Islet of Langerhans (tissue), 1 donor: ENCODE results near the gene DNAJC4.

Experiments used
- FAIRE-seq: peaks from one replicate; lab custom pipeline; 2011; peaks lifted over from hg19 to GRCh38; lab: Jason Lieb, UNC

DNAJC4 gene

DNA sequence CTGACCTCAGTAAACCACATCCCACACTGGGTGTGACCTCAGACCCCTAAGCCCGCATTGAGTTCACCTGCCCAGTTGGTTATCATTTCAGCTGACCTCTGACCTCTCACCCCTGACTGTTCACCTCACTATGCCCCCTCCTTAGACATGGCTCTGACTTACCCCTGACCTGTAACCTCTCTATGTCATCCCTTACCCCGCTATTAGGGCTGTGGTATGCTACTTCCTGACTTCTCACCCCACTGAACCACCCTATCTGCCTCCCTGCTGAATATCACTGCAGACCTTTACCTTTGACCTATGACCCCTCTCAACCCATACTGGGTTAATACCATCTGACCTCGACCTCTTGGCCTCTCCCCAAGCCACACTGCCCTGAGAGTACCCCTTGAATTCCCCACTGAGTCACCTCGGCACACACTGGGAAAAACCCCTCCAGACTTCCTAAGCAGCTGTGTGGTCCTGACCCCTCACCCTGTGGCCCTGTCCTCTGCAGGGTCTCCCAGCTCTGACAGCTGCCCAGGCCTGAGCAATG, 29.3 kb downstream of the DNAJC4 start:
- no peak for FAIRE-seq

GRCh38 chr11:64260147-64260708, 29.9 kb downstream of the DNAJC4 start:
- FAIRE-seq = no peak

DNA sequence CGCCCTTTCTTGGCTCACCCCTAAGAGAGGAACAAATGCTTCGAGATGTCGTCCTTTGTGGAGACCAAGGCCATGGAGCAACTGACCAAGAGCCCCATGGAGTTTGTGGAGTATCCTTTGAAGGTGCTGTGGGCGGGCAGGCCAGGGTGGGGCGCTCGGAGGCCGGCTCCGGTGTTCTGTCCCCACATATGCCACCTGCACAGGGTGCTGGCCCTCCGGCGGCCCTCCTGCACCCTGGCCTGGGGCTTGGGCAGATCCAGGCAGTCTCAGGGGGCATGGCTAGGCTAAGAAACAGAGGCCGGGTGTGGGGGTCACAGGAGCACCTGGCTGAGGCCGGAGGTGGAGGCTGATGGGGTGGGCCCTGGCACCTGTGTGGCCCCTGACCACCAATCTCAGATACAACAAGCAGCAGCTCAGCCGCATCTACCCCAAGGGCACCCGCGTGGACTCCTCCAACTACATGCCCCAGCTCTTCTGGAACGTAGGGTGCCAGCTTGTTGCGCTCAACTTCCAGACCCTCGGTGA, 31.3 kb downstream of the DNAJC4 start:
- FAIRE-seq = no peak

GRCh38 chr11:64262271-64263002, 32.1 kb downstream of the DNAJC4 start:
- no peak for FAIRE-seq

GRCh38 chr11:64263021-64263946, 32.9 kb downstream of the DNAJC4 start:
- FAIRE-seq = no peak

- no peak for FAIRE-seq
Observed at GRCh38 chr11:64263947-64264317, 33.6 kb downstream of the DNAJC4 start.

GRCh38 chr11:64264371-64264852, 34.1 kb downstream of the DNAJC4 start:
- no peak for FAIRE-seq

DNA sequence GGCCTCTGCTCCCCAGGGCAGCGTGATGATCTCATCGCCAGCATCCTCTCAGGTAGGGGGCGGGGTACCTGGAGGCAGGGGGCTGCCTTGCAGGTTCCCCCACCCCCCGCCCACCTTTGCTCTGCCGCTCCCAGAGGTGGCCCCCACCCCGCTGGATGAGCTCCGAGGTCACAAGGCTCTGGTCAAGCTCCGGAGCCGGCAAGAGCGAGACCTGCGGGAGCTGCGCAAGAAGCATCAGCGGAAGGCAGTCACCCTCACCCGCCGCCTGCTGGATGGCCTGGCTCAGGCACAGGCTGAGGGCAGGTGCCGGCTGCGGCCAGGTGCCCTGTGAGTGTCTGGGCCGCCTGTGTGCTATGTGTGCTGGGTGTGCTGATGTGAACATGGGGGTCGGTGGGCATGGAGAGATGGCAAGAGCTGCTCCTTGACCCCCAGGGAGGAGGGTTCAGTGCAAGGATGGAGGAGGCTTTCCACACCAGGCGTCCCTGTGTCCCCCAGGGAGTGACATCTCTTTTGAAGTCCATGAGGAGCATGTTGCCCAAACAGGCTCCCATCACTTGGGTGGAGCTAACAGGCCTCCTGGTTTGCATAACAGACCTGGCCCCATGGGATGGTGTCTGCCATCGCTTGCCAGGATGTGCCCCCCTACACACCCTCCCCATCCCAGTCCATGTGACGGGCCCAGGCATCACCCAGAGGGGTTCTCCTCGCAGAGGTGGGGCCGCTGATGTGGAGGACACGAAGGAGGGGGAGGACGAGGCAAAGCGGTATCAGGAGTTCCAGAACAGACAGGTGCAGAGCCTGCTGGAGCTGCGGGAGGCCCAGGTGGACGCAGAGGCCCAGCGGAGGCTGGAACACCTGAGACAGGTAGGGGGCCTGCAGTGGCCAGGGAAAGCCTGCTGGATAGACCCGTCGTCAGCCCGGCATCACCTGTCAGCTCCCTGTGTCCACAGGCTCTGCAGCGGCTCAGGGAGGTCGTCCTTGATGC, 35.1 kb downstream of the DNAJC4 start:
- no peak for FAIRE-seq

DNA sequence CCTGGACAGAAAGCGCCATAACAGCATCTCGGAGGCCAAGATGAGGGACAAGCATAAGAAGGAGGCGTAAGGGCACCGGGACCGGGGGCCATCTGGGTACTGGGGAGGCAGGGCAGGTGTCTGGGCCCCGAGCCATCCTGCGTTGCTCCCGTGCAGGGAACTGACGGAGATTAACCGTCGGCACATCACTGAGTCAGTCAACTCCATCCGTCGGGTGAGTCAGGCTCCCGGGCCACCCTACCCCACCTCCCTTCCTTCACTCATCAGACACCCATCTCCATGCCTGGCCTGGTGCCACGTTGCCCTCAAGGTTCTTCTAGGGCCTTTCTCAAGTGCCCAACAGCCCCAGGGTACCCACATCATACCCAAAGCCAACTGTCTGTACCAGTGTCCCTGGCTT, 36.0 kb downstream of the DNAJC4 start:
- FAIRE-seq = no peak

DNA sequence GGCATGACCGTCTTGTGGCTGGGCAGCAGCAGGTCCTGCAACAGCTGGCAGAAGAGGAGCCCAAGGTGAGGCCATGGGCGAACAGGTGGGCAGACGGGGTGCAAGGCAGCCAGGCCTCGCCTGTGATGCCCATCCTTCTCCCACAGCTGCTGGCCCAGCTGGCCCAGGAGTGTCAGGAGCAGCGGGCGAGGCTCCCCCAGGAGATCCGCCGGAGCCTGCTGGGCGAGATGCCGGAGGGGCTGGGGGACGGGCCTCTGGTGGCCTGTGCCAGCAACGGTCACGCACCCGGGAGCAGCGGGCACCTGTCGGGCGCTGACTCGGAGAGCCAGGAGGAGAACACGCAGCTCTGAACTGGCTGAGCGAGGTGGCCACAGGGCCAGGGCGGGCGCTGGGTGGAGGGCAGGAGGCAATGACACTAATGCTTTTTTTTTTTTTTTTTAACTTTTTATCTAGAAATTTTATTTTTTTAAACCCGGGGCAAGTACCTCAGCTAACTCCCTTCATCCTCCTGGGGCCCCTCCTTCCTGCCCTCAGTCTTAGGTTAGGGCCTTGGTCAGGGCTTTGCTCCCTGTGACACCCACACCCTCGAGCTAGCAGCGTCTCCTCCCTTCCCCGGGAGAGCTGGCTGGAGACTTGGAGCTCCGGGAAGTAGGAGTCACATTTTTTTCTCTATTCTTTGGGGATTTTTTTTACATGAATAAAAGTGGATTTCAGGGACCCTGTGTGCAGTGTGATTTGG, 37.0 kb downstream of the DNAJC4 start:
- no peak for FAIRE-seq

DNA sequence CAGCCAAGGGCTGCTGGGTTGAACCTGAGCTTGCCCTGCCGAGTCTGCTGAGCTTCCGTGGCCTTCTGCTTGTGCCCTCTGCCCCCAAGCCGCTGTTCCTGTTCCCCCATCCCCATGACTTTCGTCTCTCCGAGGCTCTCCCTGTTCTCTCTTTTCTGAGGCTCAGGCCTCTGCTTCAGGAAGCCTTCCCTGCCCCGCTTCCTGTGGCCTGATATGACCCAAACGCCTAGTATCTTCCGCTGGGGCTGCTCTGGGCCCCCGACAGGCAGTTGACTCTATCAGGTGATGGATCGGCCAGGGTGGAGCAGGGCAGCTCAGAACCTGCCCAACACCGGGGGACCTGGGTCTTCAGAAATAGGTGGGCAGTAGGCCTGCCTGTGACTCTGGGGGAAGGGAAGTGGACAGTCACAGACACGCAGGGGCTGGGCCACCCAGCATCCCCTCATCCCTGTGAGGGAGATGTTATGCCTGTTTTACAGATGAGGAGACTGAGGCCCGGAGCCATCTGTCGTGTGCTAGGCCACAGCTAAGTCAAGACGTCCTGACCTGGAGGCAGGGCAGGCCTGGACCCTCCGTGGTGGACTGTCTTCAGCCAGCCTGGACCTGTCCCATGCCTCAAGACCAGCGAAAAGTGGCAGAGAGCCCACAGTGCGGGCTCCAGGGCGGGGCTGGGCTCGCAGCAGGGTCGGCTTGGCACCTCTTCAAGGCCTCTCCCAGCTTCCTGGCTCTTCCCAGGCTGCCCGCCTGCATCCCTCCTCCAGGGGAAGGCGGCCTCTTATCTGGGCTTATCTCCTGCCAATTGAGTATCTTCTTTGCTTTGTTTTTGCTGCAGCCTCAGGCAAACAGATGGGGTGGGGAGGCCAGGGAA, 37.9 kb downstream of the DNAJC4 start:
- FAIRE-seq = no peak

GRCh38 chr11:64268893-64269539, 38.7 kb downstream of the DNAJC4 start:
- FAIRE-seq = no peak

DNA sequence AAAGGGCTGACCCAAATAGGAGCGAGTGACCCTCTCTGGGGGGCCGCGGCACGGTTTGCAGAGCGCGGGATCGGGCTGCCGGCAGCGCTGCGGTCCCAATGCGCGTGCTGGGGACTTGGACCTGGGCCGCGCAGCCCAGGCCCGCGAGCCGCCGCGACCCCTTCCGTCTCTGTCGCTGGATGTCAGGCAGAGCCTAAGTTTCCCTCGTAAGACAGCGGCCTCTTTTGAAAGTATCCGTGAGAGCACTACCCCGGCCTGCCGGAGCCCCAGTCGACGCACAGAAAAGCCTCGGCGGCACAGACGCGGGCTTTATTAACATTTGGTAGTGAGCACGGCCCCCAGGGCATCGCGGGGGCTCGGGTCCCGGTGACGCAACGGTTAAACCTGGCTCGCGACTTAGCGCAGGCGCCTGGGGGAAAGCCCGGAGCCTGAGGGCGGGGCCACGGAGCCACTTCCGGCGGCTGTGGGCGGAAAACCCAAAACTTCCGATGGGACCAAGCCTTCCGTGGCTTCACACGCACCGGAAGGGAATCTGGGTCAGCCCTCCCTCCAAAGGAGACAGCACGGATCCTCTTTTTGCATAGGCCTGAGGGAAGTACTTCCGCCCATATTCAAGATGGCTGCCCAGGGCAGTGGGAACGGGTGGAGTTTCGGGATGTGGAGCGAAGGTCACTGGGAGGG, 39.3 kb downstream of the DNAJC4 start:
- FAIRE-seq = no peak

- FAIRE-seq = no peak
Observed at GRCh38 chr11:64275031-64275800, 44.9 kb downstream of the DNAJC4 start.

- FAIRE-seq = no peak
Observed at GRCh38 chr11:64275841-64276240, 45.5 kb downstream of the DNAJC4 start.

DNA sequence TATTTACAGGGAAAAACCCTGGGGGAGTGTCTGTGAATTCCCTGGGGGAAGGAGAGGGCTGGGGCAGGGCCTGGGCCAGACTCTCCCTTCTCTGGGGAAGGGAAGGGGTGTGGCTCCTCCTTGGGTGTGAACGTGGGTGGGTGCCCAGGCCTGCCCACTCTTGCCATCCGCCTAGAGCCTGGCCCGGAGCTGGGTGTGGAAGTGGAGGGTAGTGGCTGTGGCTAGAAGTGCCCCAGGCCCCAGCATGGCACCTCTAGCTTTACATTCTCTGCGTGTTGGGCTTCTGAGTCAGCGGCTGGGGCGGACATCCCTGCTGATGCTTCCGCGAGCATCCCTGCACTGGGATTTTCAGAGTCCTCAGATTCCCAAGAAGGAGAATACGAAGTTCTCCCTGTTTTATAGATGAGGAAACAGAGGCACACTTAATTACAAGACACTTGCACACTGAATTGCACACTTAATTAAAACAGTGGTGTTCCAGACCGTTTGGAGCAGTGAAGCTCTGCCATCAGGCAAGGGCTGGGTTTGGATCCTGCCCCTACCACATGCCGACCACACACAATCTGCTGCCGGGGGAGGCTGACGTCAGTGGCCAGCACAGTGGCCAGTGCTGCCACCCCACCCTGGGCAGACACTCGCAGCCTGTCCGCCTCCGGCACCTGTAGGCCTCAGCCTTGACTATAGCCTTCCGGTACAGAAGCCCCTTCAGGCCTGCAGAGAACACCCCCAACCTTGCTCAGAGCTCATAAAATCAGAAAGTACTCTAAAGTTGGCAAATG, 46.5 kb downstream of the DNAJC4 start:
- FAIRE-seq = no peak
